SK-N-SH (cell line): ENCODE data around the gene GJC3.

ENCODE experiments used
- CTCF ChIP-seq: fragments of 200-600 bp; sonication (generic); IDR thresholded peaks from 2 replicates; pipeline ENCODE4 v1.6.1; 2017; ENCODE audit warnings: antibody characterized with exemption, mild to moderate bottlenecking, moderate library complexity
- YY1 ChIP-seq: IDR thresholded peaks from 2 replicates; pipeline ENCODE4 v1.4.0; 2012; ENCODE audit warnings: low read depth, mild to moderate bottlenecking

DNA sequence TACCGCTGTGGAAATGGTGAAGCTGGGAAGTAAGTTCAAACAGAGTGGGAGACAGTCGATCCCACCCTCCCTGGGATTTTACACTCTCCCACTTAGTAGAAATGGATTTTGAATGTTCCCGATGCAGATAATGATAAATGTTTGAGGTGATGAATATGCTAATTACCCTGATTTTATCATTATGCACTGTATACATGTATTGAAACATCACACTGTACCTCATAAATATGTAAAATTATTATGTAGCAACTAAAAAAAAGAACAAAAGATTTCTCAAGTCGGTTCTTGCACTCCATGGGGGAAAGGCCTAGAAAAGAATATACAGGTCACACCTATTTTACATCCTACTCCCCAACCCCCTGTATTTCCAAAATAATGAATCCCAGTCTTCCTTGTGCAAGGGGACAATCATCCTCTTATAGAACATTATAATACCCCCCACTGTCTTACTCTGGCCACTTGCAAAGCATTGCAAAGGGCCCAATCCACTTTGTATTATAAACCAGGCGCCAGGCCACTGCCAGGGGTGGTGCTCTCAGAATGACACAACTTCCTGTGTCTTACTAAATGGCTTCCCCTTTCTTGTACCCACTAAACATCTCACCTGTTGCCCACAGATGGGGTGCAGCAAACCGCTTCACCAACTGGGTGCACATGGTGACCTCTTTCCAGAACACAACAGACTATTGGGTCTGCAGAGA lies 31.9 kb downstream of the GJC3 start:
- TF ChIP-seq CTCF, result no peak
- no peak for TF ChIP-seq YY1
